PFSK-1 (cell line): ENCODE results near the gene EP400.

ENCODE experiments used
- POLR2AphosphoS5 ChIP-seq: IDR thresholded peaks from 2 replicates; pipeline ENCODE4 v1.6.1; 2012; ENCODE audit warnings: low read depth, mild to moderate bottlenecking, control low read depth, low read length, moderate library complexity
- SIN3A ChIP-seq: IDR thresholded peaks from 2 replicates; pipeline ENCODE4 v1.6.1; 2012; ENCODE audit warnings: mild to moderate bottlenecking, low read length, moderate library complexity, borderline replicate concordance; ENCODE audit not compliant: insufficient read depth
- TAF1 ChIP-seq: IDR thresholded peaks from 2 replicates; pipeline ENCODE4 v1.6.1; 2012; ENCODE audit warnings: low read length, control low read depth, borderline replicate concordance; ENCODE audit not compliant: insufficient read depth
- TF ChIP-seq, protein P1 (sequence below), 2 experiments: IDR thresholded peaks; 2 replicates each; pipeline versions ENCODE4 v1.6.1 to v1.8.0; 2011 to 2012; ENCODE audit warnings: low read depth in 2 of 2, low read length in 2 of 2, control low read depth in 1 of 2, inconsistent platforms in 1 of 2, mild to moderate bottlenecking in 1 of 2, moderate library complexity in 1 of 2; ENCODE audit not compliant: insufficient read depth in 1 of 2

DNA sequence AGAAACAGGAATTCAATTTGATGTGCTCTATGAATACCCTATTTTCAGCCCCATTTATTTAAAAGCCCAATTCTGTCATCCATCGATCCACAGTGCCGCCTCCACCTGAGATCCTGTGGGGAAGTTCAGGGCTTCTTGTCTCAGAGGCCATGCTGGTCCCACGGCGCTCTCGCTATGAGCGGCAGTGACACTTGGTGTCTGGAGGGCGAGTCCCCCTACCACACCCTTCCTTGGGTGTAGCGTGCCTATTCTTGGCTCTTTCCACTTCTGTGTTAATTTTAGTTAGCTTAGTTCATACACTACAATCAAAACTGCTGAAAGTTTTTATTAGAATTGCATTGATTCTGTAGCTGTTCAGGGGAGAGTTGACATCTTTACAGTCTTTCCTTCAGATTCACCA lies 120.6 kb downstream of the EP400 start:
- TF ChIP-seq POLR2AphosphoS5 (no peak), SIN3A (no peak), TAF1 (no peak)
- TF ChIP-seq, protein P1, sequence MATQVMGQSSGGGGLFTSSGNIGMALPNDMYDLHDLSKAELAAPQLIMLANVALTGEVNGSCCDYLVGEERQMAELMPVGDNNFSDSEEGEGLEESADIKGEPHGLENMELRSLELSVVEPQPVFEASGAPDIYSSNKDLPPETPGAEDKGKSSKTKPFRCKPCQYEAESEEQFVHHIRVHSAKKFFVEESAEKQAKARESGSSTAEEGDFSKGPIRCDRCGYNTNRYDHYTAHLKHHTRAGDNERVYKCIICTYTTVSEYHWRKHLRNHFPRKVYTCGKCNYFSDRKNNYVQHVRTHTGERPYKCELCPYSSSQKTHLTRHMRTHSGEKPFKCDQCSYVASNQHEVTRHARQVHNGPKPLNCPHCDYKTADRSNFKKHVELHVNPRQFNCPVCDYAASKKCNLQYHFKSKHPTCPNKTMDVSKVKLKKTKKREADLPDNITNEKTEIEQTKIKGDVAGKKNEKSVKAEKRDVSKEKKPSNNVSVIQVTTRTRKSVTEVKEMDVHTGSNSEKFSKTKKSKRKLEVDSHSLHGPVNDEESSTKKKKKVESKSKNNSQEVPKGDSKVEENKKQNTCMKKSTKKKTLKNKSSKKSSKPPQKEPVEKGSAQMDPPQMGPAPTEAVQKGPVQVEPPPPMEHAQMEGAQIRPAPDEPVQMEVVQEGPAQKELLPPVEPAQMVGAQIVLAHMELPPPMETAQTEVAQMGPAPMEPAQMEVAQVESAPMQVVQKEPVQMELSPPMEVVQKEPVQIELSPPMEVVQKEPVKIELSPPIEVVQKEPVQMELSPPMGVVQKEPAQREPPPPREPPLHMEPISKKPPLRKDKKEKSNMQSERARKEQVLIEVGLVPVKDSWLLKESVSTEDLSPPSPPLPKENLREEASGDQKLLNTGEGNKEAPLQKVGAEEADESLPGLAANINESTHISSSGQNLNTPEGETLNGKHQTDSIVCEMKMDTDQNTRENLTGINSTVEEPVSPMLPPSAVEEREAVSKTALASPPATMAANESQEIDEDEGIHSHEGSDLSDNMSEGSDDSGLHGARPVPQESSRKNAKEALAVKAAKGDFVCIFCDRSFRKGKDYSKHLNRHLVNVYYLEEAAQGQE (IDR thresholded peaks at IDR 0.05; ENCODE audit: insufficient read depth in 1 of 2, low read depth in 2 of 2, low read length in 2 of 2) = no peak
